Mammary epithelial cell (primary cell): ENCODE measurements around the gene MAMLD1.

Experiments used
- CTCF ChIP-seq, 2 donors: IDR thresholded peaks in 1 of 2; conservative IDR thresholded peaks in 1 of 2; 2 replicates each; pipeline ENCODE4 v1.5.1; 2011 to 2012; ENCODE audit warnings: inconsistent platforms in 2 of 2, low read length in 2 of 2, mild to moderate bottlenecking in 2 of 2, control low read depth in 1 of 2, low read depth in 1 of 2; ENCODE audit not compliant: insufficient read depth in 1 of 2; ENCODE audit errors: extremely low read depth in 1 of 2
- EZH2 ChIP-seq: IDR thresholded peaks from 2 replicates; pipeline ENCODE4 v1.6.1; 2012; ENCODE audit warnings: low read length, inconsistent platforms, borderline replicate concordance

DNA sequence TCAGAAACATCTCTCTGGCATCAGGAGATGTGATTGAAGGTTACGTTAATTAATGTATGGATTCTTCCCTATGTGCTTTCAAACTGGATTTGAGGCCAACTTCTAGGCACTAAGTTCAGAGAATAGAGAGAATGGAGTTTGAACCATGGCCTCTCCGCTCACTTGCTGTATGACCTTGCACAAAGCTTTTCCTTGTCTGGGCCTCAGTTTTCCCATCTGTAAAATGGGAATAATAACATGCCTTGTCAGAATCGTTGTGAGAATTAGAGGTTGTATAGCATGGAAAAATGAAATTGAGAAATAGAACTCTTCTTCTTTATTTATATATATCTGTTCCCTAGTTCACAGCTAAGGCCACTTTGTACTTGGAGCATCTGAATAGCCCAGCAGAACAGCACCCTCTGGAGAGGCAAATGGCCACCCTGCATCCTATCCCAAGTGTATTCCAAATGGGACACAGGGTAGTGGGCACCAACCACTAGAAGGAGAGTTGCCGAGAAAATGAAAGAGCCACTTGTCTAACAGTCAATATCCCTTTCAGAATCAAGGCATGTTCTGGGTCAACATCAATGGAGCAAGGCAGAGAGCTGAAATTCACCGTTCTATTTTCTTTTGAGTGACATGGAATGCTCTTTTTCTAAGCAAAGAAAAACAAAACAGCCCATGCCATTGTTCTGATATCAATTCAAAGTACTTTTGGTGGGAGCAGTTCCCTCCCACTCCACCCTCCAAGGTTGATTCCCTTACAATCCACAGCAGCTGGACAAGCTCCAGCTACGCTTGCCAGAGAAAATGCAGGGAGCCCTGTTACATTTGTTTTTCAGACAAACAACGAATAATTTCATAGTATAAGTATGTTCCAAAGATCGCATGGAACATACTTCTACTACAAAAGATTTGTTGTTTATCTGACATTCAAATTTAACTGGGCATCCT lies 182.0 kb downstream of the MAMLD1 start:
- TF ChIP-seq EZH2 (no peak), CTCF (conservative IDR thresholded peaks at IDR 0.05 in 1 of 2, IDR thresholded peaks at IDR 0.05 in 1 of 2; ENCODE audit: extremely low read depth in 1 of 2, insufficient read depth in 1 of 2, low read depth in 1 of 2, low read length in 2 of 2) (no peak)
